ENCODE results near the gene GPR162.
A peak's percentile ranks its signal among the peaks of the same experiment; 100 is the strongest.
"Not testable (repeated sequence)": the region's sequence is repeated elsewhere in the genome, so short reads cannot be mapped to it uniquely, and the experiment has no call there.

GPR162 gene

GRCh38 chr12:6858799-6859198, 37.2 kb downstream of the GPR162 start:
- DNase-seq (ENCODE audit: low read depth), result no peak

- DNase-seq (ENCODE audit: low read depth), result no peak
These were observed 38.5 kb downstream of the GPR162 start for GRCh38 chr12:6860116-6860515.

GRCh38 chr12:6860942-6861341, 39.3 kb downstream of the GPR162 start:
- no peak for DNase-seq (ENCODE audit: low read depth)

GRCh38 chr12:6861391-6861790, 39.8 kb downstream of the GPR162 start:
- DNase-seq (ENCODE audit: low read depth), result no peak

GRCh38 chr12:6863033-6863432, 41.4 kb downstream of the GPR162 start:
- no peak for DNase-seq (ENCODE audit: low read depth)

- no peak for DNase-seq (ENCODE audit: low read depth)
These were observed 42.1 kb downstream of the GPR162 start for GRCh38 chr12:6863586-6864321.

- DNase-seq (ENCODE audit: low read depth), result not testable (repeated sequence)
These were observed 43.7 kb downstream of the GPR162 start for GRCh38 chr12:6865307-6865706.

- DNase-seq (ENCODE audit: low read depth), result no peak
These were observed 44.7 kb downstream of the GPR162 start for GRCh38 chr12:6866163-6866919.

GRCh38 chr12:6866920-6867412, 45.3 kb downstream of the GPR162 start:
- DNase-seq (ENCODE audit: low read depth), result no peak

- peak; percentile 80 for DNase-seq (ENCODE audit: low read depth)
These were observed 46.0 kb downstream of the GPR162 start, which contains the start of gene TPI1 for GRCh38 chr12:6867413-6868210. Gene TPI1 (plus strand): TSS chr12:6867531. CDS start chr12:6867567, 36 bp downstream.

GRCh38 chr12:6868211-6869048, 46.8 kb downstream of the GPR162 start:
- no peak for DNase-seq (ENCODE audit: low read depth)

- peak; percentile 74 for DNase-seq (ENCODE audit: low read depth)
These were observed 47.7 kb downstream of the GPR162 start for GRCh38 chr12:6869049-6870021.

- not testable (repeated sequence) for DNase-seq (ENCODE audit: low read depth)
These were observed 48.7 kb downstream of the GPR162 start for GRCh38 chr12:6870304-6870703.

GRCh38 chr12:6871052-6871957, 49.7 kb downstream of the GPR162 start:
- peak; percentile 52 for DNase-seq (ENCODE audit: low read depth)

GRCh38 chr12:6872073-6873048, 50.7 kb downstream of the GPR162 start:
- peak; percentile 85 for DNase-seq (ENCODE audit: low read depth)

GRCh38 chr12:6873094-6874014, 51.7 kb downstream of the GPR162 start, which contains the start of gene SPSB2:
Gene SPSB2 (minus strand): TSS chr12:6873303. CDS start chr12:6872901, 402 bp downstream.
- DNase-seq (ENCODE audit: low read depth), result peak; percentile 100

GRCh38 chr12:6874015-6874368, 52.4 kb downstream of the GPR162 start:
- not testable (repeated sequence) for DNase-seq (ENCODE audit: low read depth)

Measured in activated T-cell treated with anti-CD3 and anti-CD28 coated beads for 48 hours (primary cell).